HG03460 (cell line): Measurements from ENCODE around the gene FOXP1.
A peak's percentile ranks its signal among the peaks of the same experiment; 100 is the strongest.

Source experiments
- ATAC-seq: cut with Tn5 transposase; IDR thresholded peaks from one replicate; pipeline ENCODE4 v1.9.1; 2021; ENCODE audit not compliant: unreplicated experiment

FOXP1 gene

GRCh38 chr3:71228156-71228866 lies 355.2 kb downstream of the FOXP1 start:
- no peak for ATAC-seq

GRCh38 chr3:71227270-71227661 lies 356.3 kb downstream of the FOXP1 start:
- ATAC-seq = peak; percentile 1

GRCh38 chr3:71226565-71227269 lies 356.8 kb downstream of the FOXP1 start:
- peak; percentile 81 for ATAC-seq

DNA sequence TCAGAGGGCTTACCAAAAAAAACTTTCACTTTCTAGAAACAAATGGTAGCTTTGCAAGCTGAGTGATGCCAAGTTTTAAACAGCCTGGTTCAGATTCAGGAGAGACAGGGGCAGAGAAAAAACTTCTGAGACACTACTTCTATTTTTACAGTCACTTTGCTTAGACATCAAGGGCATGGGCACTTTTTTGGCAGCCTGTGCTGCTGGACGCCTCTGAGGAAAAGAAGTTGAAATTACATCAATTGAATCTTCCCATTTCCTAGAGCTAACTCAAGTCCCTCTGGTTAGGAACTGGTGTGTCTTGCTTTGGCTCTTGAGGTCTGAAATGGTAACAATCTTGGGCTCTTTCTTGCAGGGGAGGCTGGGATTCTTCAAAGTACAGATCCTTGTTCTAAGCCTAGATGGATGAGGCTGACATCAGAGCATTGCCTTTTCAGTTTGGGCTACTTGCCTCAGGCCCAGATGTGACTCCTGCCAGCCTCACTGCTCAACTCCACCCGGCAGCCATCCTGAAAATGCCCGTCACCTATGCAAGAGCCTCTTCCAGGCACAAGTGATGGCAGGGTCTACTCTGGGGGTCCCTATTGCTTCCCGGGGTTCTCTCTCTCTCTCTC lies 357.5 kb downstream of the FOXP1 start:
- ATAC-seq = no peak

GRCh38 chr3:71225002-71225684 lies 358.4 kb downstream of the FOXP1 start:
- no peak for ATAC-seq

- ATAC-seq = peak; percentile 86
Observed at GRCh38 chr3:71219744-71220638, 363.5 kb downstream of the FOXP1 start.

GRCh38 chr3:71218508-71218907 lies 365.0 kb downstream of the FOXP1 start:
- no peak for ATAC-seq

DNA sequence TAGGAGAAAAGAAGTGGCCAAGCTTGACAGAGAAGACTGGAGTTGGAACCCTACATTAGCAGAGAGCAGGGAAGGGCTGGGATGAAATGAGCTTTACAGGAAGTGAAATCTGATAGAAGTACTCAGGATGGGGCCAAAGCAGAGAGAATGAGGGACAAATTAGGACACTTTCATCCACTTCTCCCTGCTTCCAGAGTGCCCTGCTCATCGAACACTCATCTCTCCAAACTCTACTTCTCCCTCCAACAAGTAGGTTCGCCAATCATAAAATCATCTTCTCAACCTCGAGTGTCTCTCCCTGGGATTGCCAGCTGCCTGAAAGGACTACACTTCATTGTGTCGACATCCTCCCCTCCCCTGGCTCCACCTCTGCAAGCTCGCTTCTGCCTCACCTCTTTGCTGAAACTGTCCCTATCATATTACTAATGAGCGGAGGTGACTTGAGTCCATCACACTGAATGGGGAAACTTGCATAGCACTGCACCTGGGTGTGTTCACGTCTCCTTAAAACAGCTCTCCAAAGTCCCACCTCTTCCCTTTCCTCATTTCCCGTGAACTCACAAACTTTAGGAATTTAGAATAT lies 365.8 kb downstream of the FOXP1 start:
- ATAC-seq = no peak

DNA sequence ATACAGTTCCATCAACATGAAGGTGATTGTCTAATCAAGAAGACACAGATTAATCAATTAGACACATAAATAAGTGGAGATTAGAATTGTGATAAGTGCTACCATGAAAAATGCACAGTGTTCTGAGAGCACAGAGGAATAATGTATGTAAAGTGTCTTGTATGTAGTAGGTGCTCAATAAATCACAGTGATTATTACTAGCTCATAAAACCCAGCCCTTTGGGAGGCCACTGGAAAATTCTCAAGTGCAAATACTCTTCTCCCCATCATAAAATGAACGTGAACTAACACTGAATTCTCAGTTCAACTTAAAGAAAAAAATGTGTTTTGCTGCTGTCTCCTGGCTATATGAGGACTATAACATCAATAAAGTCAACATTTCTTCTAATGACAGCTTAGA lies 368.2 kb downstream of the FOXP1 start:
- ATAC-seq = no peak

- no peak for ATAC-seq
Observed at GRCh38 chr3:71214797-71215196, 368.7 kb downstream of the FOXP1 start.

DNA sequence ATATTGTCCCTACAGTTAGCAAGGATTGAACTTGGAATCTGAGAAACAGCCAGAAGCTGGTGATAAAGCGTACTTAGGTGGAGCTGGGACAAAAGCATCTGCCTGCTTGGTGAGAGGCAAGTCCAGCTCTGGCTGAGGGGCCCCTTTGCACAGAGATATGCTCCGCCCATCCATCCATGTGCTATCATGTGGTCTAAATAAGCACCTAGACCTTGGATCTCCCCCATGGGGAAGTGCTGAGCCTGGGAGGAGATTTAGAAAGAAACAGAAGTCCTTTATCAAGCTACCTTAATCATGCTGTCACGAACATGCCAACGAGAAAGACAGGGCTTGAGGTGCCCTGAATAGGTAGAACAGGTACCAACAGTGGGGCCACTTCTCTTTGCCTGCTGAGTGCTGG lies 369.5 kb downstream of the FOXP1 start:
- ATAC-seq = no peak

- no peak for ATAC-seq
Observed at GRCh38 chr3:71211083-71211482, 372.4 kb downstream of the FOXP1 start.

- ATAC-seq = no peak
Observed at GRCh38 chr3:71210257-71211007, 373.1 kb downstream of the FOXP1 start.

GRCh38 chr3:71208211-71209095 lies 375.1 kb downstream of the FOXP1 start:
- ATAC-seq = no peak

DNA sequence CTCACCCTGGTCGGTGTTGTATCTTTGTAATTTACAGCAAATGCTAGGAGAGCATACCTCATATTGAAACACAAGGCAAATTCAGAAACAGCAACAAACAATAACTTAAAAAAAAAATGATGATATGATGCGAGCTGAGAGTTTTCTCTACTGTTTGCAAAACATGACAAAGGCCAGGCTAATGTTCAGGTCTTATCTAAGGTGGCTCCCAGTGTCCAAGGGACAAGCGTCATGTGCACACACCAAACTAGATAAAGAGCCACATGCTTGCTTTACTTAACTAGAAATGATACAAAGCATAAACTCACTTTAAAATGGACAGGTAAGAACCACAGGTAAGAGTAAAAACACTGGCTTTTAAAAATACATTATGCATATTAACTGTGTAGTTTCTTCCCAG lies 375.9 kb downstream of the FOXP1 start:
- no peak for ATAC-seq

GRCh38 chr3:71206305-71207165 lies 377.0 kb downstream of the FOXP1 start:
- ATAC-seq = no peak

- ATAC-seq = no peak
Observed at GRCh38 chr3:71203727-71204488, 379.6 kb downstream of the FOXP1 start.
